A375 (cell line): ENCODE measurements around the gene TMEM178A. TPM values are rescaled to one million over a fixed set of nuclear protein-coding genes. Genes with fewer than 3 reads are reported as not detected.

Experiments used
- total RNA-seq: library from RNA; depleted of rRNA; stranded (reverse); fragments of >200 nt; shearing (Covaris generic); gene quantifications from 2 replicates; pipeline ENCODE4 v1.2.3, GENCODE V29; 2014; rRNA removed

TMEM178A gene
- total RNA-seq: 0.38 TPM in 1 of 2 replicates, not detected in the other

DNA sequence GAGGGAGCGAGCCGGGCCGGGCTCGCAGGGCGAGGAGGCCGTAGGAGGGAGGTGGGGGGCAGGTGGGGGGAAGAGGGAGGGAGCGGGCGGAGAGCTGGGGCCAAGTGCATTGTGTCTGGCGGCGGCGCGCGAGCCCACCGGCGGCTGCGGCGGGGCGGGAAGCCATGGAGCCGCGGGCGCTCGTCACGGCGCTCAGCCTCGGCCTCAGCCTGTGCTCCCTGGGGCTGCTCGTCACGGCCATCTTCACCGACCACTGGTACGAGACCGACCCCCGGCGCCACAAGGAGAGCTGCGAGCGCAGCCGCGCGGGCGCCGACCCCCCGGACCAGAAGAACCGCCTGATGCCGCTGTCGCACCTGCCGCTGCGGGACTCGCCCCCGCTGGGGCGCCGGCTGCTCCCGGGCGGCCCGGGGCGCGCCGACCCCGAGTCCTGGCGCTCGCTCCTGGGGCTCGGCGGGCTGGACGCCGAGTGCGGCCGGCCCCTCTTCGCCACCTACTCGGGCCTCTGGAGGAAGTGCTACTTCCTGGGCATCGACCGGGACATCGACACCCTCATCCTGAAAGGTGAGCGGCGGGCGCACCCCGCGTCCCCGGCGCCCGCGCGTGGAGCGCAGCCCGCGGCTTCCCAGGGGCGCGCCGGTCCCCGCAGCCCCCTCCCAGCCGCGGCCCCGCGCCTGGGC, at the start of gene TMEM178A:
Gene TMEM178A, plus strand, starts transcription at position 107 of the 680 bp plus-strand sequence. Its CDS starts 58 bp downstream, at position 165.

Other genes with a start within 250 kb of the TMEM178A start
- 31.4 and 34.7 TPM in 2 replicates for gene MAP4K3, start 228.6 kb upstream of the TMEM178A start, total RNA-seq
- gene THUMPD2, start 113.3 kb downstream of the TMEM178A start, total RNA-seq: 7.0 and 10.3 TPM in 2 replicates